Measurements from ENCODE around the gene PRKN. TPM values are rescaled to one million over a fixed set of nuclear protein-coding genes. Genes with fewer than 3 reads are reported as not detected.

The PRKN gene
- total RNA-seq, 1 donor from 2014 or later, result 0.79 TPM

DNA sequence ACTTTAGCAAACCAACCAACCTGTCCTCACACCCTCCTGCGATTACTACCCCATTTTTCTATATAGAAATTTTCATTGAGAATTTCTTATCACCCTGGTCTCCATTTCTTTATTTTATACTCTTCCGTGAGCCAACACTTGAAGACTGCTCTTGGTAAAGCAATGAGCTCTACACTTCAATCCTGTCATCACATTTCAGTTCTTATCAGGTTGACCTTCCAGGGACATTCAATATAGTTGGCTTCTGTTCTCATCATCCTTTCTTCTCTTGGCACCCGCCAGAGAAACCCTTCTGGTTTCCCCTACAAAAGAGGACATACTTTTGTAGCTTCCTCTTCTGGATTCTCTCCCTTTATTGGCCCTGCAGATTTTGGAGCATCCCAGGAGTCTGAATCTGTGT lies 279.3 kb downstream of the PRKN start:
- DNase-seq (ENCODE audit: low read depth) (no peak), FAIRE-seq (no peak)
- H3K36me3 ChIP-seq (ENCODE audit: control insufficient read depth, insufficient read depth, low read length), result no peaks in the 10 kb centered on the region
- H3K27me3 ChIP-seq (ENCODE audit: control insufficient read depth, insufficient read depth, low read length), result no peaks in the 10 kb centered on the region
- no peak for TF ChIP-seq CTCF (IDR thresholded peaks at IDR 0.05; ENCODE audit: insufficient read depth, low read length, severe bottlenecking)
- no peak overlapping the region for H3K4me3 ChIP-seq (ENCODE audit: low read depth, low read length)

DNA sequence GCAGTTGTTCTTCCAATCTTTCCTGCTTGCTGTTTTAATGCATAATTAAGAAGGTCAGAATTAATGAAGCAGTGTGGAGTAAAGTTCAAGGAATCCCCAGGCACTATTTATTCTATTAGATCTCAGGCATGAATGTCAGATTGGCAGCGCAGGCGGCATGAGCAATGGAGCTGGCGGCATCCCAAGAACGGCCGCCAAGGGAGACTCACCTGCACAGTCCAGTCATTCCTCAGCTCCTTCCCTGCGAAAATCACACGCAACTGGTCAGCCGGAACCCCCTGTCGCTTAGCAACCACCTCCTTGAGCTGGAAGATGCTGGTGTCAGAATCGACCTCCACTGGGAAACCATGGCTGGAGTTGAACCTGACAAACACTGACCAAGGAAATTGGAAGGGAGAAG lies 284.5 kb downstream of the PRKN start:
- Histone ChIP-seq H3K4me3 (ENCODE audit: low read depth, low read length) (no peak overlapping the region), H3K36me3 (ENCODE audit: control insufficient read depth, insufficient read depth, low read length) (no peaks in the 10 kb centered on the region), H3K27me3 (ENCODE audit: control insufficient read depth, insufficient read depth, low read length) (no peaks in the 10 kb centered on the region)
- DNase-seq (ENCODE audit: low read depth) (peak; percentile 0), FAIRE-seq (peak; percentile 7)
- TF ChIP-seq CTCF (IDR thresholded peaks at IDR 0.05; ENCODE audit: insufficient read depth, low read length, severe bottlenecking), result no peak

DNA sequence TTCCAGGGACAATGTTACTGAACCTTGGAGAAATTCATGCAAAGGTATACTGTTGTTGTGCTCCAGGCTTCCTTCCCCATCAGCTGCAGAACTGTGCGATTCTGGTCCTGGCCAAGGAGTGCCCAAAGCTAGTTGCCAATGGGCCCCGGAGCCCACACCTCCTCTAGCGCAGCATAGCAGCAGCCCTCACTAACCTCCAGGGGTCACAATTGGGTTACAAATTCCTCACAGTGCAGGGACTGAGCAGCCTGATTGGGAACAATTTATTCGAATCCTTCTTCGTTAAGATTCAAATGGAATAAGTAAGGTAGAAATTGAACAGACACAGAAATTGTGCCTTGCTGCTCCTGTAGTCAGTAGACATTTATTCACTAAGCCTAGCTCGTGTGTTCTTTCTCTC lies 284.9 kb downstream of the PRKN start:
- DNase-seq (ENCODE audit: low read depth), result no peak
- TF ChIP-seq CTCF (IDR thresholded peaks at IDR 0.05; ENCODE audit: insufficient read depth, low read length, severe bottlenecking), result no peak
- Histone ChIP-seq H3K36me3 (ENCODE audit: control insufficient read depth, insufficient read depth, low read length) (no peaks in the 10 kb centered on the region), H3K27me3 (ENCODE audit: control insufficient read depth, insufficient read depth, low read length) (no peaks in the 10 kb centered on the region), H3K4me3 (ENCODE audit: low read depth, low read length) (no peak overlapping the region)
- no peak for FAIRE-seq

DNA sequence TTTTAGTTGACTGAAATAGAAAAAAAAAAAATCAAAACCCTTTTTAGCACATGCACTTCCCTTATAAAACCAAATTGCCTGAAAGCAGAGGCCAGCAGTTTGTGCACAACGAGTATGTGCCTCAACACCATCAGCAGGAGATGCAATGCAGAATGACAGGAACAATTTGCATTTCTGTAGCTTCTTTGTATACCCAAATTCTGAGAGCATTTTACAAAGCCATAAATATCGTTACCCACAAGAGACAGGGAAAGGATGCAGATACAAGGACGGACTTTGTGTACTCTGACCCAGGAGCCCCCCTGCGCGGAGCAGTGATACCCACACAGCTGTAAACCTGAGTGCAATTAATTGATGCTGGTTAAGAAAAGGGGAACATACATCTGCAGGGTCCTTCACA lies 285.6 kb downstream of the PRKN start:
- no peaks in the 10 kb centered on the region for H3K36me3 ChIP-seq (ENCODE audit: control insufficient read depth, insufficient read depth, low read length)
- no peak for TF ChIP-seq CTCF (IDR thresholded peaks at IDR 0.05; ENCODE audit: insufficient read depth, low read length, severe bottlenecking)
- DNase-seq (ENCODE audit: low read depth), result no peak
- no peaks in the 10 kb centered on the region for H3K27me3 ChIP-seq (ENCODE audit: control insufficient read depth, insufficient read depth, low read length)
- H3K4me3 ChIP-seq (ENCODE audit: low read depth, low read length), result no peak overlapping the region
- no peak for FAIRE-seq

- no peak for DNase-seq (ENCODE audit: low read depth)
- H3K4me3 ChIP-seq (ENCODE audit: low read depth, low read length), result no peak overlapping the region
- FAIRE-seq, result no peak
- no peak for TF ChIP-seq CTCF (IDR thresholded peaks at IDR 0.05; ENCODE audit: insufficient read depth, low read length, severe bottlenecking)
- H3K36me3 ChIP-seq (ENCODE audit: control insufficient read depth, insufficient read depth, low read length), result no peaks in the 10 kb centered on the region
- H3K27me3 ChIP-seq (ENCODE audit: control insufficient read depth, insufficient read depth, low read length), result no peaks in the 10 kb centered on the region
Observed at GRCh38 chr6:162438980-162439379, 288.6 kb downstream of the PRKN start.

GRCh38 chr6:162435071-162435470 lies 292.5 kb downstream of the PRKN start:
- H3K4me3 ChIP-seq (ENCODE audit: low read depth, low read length), result no peak overlapping the region
- H3K36me3 ChIP-seq (ENCODE audit: control insufficient read depth, insufficient read depth, low read length), result no peaks in the 10 kb centered on the region
- no peaks in the 10 kb centered on the region for H3K27me3 ChIP-seq (ENCODE audit: control insufficient read depth, insufficient read depth, low read length)
- DNase-seq (ENCODE audit: low read depth), result no peak
- TF ChIP-seq CTCF (IDR thresholded peaks at IDR 0.05; ENCODE audit: insufficient read depth, low read length, severe bottlenecking), result no peak
- no peak for FAIRE-seq

Data from bronchial epithelial cell (primary cell).